HL-60 (cell line): Measurements from ENCODE around the gene PIK3CD.

Experiments used
- DNase-seq, 2 experiments: peaks; one replicate each; pipeline ENCODE4 v3.0.0-alpha.2; 2010 to 2020; ENCODE audit warnings: low read depth in 1 of 2, low spot score in 1 of 2
- H3K27ac ChIP-seq: fragments of 250-450 bp; sonication (Bioruptor Pico); replicated peaks from 2 replicates; pipeline ENCODE4 v1.5.1; 2020; ENCODE audit warnings: mild to moderate bottlenecking, moderate library complexity
- H3K27me3 ChIP-seq: fragments of 250-450 bp; sonication (Bioruptor Pico); 2 replicates; pipeline ENCODE4 v1.5.1; 2021; ENCODE audit warnings: mild to moderate bottlenecking, moderate library complexity; ENCODE audit not compliant: insufficient read depth, poor library complexity, severe bottlenecking
- H3K4me3 ChIP-seq: replicated peaks from 2 replicates; pipeline ENCODE4 v1.5.1; 2011; ENCODE audit warnings: mild to moderate bottlenecking, control low read depth, low read length; ENCODE audit not compliant: insufficient read depth
- CTCF ChIP-seq: IDR thresholded peaks from one replicate; pipeline ENCODE4 v1.5.1; 2011; ENCODE audit warnings: low read length, control low read depth, inconsistent platforms; ENCODE audit not compliant: insufficient read depth
- GABPA ChIP-seq: IDR thresholded peaks from 2 replicates; pipeline ENCODE4 v1.6.1; 2012; ENCODE audit warnings: low read depth
- POLR2AphosphoS5 ChIP-seq: IDR thresholded peaks from 2 replicates; pipeline ENCODE4 v1.6.1; 2012; ENCODE audit warnings: low read depth
- REST ChIP-seq: IDR thresholded peaks from 2 replicates; pipeline ENCODE4 v1.6.1; 2012; ENCODE audit warnings: low read depth; ENCODE audit not compliant: insufficient replicate concordance
- SPI1 ChIP-seq: IDR thresholded peaks from 2 replicates; pipeline ENCODE4 v1.6.1; 2012; ENCODE audit warnings: low read depth, mild to moderate bottlenecking, borderline replicate concordance

Gene PIK3CD

DNA sequence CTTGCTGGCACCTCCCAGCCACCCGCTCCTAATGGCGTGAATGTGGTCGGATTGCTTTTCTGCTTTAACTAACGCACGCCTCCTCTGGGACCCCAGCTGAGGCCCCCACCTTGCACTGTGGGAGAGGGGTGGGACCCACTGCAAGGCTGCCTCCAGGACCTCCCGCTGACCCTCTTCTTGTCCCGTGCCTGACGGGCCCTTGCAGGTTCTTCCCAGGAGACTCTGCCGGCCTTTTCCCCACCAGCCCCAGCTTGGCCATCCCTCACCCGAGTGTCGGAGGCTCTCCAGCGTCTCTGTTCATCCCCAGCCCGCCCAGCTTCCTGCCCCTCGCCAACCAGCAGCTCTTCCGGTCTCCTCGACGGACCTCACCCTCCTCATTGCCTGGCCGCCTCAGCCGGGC lies 44.2 kb upstream of the PIK3CD start:
- no peak for TF ChIP-seq GABPA
- no peak for TF ChIP-seq POLR2AphosphoS5
- no peak for TF ChIP-seq CTCF
- no peak for TF ChIP-seq SPI1
- TF ChIP-seq REST, result no peak
- no peak for DNase-seq
- H3K27ac ChIP-seq, result no peak overlapping the region
- H3K4me3 ChIP-seq, result no peak overlapping the region
- H3K27me3 ChIP-seq, result no peaks in the 10 kb centered on the region

GRCh38 chr1:9609998-9610397 lies 41.5 kb upstream of the PIK3CD start:
- H3K27ac ChIP-seq, result no peak overlapping the region
- H3K4me3 ChIP-seq, result no peak overlapping the region
- TF ChIP-seq REST (no peak), SPI1 (no peak), CTCF (no peak), GABPA (no peak), POLR2AphosphoS5 (no peak)
- H3K27me3 ChIP-seq, result no peaks in the 10 kb centered on the region
- no peak for DNase-seq

DNA sequence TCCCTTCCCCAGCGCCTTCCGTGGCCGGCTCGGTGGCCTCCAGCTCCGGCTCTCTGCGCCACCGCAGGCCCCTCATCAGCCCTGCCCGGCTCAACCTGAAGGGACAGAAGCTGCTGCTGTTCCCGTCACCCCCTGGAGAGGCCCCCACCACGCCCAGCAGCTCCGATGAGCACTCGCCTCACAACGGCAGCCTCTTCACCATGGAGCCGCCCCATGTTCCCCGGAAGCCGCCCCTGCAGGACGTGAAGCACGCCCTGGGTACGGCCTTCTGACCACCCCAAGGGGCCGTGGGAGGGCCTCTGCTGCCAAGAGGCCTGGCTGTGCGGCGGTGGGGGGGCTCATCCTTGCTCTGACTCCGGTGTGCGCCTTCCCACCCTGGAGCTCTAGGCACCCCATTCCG lies 41.0 kb upstream of the PIK3CD start:
- DNase-seq, result no peak

More for the DNA sequence above, 41.0 kb upstream of the PIK3CD start:
- no peak overlapping the region for H3K27ac ChIP-seq
- no peaks in the 10 kb centered on the region for H3K27me3 ChIP-seq
- no peak for TF ChIP-seq CTCF
- TF ChIP-seq GABPA, result no peak
- TF ChIP-seq SPI1, result no peak
- TF ChIP-seq REST, result no peak
- TF ChIP-seq POLR2AphosphoS5, result no peak
- no peak overlapping the region for H3K4me3 ChIP-seq
